ENCODE data around the gene ROCK2.

DNA sequence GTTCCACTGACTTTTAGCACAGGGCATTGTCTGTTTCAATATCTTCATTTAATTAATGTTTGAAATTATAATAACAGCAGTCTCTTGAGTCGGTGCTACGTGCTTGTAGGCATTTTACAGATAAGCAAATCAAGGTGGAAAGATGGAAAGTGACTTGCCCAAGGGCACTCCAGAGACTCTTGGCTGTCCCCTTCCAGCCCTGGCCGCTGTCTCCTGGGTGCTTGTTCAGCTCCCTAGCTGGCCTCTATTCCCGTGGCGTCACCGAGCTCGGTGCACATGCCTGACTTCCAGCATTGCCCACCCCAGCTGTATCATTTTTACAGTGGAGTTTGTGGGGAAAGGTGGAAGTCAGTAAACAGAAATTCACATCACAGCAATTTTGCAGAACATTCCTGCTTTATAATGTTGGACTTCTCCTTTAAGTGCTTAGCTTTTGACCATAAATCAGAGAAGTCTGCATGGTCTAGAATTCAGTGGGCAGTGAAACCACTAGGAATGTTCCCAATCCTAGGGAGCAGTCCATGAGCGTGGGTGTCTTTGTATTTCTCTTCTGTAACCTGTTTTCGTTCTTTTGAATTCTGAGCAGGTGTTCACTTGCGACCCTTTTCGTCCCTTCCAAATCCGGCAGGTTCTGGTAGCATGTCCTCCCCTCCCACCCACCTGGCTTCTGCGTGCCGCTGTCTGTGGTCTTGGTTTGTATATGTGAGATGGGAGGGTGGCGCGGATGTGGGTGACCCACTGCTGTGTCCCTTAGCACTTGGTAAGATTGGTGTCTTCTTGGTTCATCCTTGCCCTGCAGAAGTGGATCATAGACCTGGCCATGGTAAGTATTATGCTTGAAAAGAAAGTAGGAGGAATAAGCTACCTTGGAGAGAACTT is 180.8 kb downstream of the ROCK2 start:
- TF ChIP-seq, protein P1, sequence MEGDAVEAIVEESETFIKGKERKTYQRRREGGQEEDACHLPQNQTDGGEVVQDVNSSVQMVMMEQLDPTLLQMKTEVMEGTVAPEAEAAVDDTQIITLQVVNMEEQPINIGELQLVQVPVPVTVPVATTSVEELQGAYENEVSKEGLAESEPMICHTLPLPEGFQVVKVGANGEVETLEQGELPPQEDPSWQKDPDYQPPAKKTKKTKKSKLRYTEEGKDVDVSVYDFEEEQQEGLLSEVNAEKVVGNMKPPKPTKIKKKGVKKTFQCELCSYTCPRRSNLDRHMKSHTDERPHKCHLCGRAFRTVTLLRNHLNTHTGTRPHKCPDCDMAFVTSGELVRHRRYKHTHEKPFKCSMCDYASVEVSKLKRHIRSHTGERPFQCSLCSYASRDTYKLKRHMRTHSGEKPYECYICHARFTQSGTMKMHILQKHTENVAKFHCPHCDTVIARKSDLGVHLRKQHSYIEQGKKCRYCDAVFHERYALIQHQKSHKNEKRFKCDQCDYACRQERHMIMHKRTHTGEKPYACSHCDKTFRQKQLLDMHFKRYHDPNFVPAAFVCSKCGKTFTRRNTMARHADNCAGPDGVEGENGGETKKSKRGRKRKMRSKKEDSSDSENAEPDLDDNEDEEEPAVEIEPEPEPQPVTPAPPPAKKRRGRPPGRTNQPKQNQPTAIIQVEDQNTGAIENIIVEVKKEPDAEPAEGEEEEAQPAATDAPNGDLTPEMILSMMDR (IDR thresholded peaks at IDR 0.05; ENCODE audit: poor library complexity) = no peak
- no peak for TF ChIP-seq EZH2 (IDR thresholded peaks at IDR 0.05; ENCODE audit: borderline replicate concordance)
